Adrenal gland (tissue), 5 donors: Measurements from ENCODE around the gene PARP11.

ENCODE experiments used
- CTCF ChIP-seq, 6 experiments: fragments of 450-650 bp in 4 of 6; fragments of 200-600 bp in 2 of 6; sonication (generic) in 1 of 6; IDR thresholded peaks; 1 replicate in 5 of 6; 2 replicates in 1 of 6; pipeline versions ENCODE4 v1.5.1 to v1.8.0; 2016 to 2021; ENCODE audit warnings: antibody characterized with exemption in 6 of 6, mild to moderate bottlenecking in 2 of 6, moderate library complexity in 1 of 6
- POLR2A ChIP-seq, 2 donors: fragments of 450-650 bp; IDR thresholded peaks; one replicate each; pipeline ENCODE4 v1.6.1; 2017; ENCODE audit warnings: antibody characterized with exemption in 2 of 2, mild to moderate bottlenecking in 2 of 2, moderate library complexity in 1 of 2
- donor health status: DM: no; HTN: no; CAD: no.

- TF ChIP-seq CTCF (IDR thresholded peaks at IDR 0.05): no peak
- TF ChIP-seq POLR2A (IDR thresholded peaks at IDR 0.05): no peak
Observed at GRCh38 chr12:3879846-3880245, 6.6 kb upstream of the PARP11 start.
